22Rv1 (cell line): ENCODE results near the gene ATP1A1.

Source experiments
- ZFX ChIP-seq: fragments of 450-650 bp; IDR thresholded peaks from 2 replicates; pipeline ENCODE4 v1.6.1; 2017; ENCODE audit warnings: antibody characterized with exemption, borderline replicate concordance
- TF ChIP-seq, protein P1 (sequence below): fragments of 450-650 bp; IDR thresholded peaks from 2 replicates; pipeline ENCODE4 v1.5.1; 2017; ENCODE audit warnings: mild to moderate bottlenecking

DNA sequence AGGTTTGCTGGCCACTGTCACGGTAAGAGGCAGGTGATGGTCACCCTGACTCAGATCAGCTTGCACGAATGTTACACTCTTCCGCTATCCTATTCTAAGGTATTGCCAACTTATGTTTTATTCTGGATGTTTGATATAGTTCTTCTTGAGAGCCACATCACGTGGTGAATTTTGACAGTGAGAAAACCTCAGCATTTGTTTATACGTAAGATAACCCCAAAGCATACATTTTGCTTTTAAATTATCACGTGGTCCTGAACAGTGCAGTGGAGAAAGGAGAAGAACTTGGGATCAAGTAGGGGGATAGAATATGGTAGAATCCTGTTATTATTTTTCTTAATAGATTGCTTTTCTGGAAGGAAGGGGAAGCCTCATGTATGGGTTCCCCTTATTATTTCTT is 16.6 kb downstream of the ATP1A1 start:
- TF ChIP-seq, protein P1, sequence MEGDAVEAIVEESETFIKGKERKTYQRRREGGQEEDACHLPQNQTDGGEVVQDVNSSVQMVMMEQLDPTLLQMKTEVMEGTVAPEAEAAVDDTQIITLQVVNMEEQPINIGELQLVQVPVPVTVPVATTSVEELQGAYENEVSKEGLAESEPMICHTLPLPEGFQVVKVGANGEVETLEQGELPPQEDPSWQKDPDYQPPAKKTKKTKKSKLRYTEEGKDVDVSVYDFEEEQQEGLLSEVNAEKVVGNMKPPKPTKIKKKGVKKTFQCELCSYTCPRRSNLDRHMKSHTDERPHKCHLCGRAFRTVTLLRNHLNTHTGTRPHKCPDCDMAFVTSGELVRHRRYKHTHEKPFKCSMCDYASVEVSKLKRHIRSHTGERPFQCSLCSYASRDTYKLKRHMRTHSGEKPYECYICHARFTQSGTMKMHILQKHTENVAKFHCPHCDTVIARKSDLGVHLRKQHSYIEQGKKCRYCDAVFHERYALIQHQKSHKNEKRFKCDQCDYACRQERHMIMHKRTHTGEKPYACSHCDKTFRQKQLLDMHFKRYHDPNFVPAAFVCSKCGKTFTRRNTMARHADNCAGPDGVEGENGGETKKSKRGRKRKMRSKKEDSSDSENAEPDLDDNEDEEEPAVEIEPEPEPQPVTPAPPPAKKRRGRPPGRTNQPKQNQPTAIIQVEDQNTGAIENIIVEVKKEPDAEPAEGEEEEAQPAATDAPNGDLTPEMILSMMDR = no peak
- no peak for TF ChIP-seq ZFX
